Erythroblast (primary cell): ENCODE data around the gene STX4.

Experiments
- DNase-seq, 2 experiments: peaks; one replicate each; lab custom pipeline; 2025; lab: John Stamatoyannopoulos, UW
- GATA1 ChIP-seq: IDR thresholded peaks from 2 replicates; pipeline ENCODE4 v1.6.1; 2011; ENCODE audit warnings: low read depth, mild to moderate bottlenecking, control low read depth, low read length, moderate library complexity
- POLR2A ChIP-seq: IDR thresholded peaks from 2 replicates; pipeline ENCODE4 v1.6.1; 2011; ENCODE audit warnings: mild to moderate bottlenecking, low read length

STX4 gene

DNA sequence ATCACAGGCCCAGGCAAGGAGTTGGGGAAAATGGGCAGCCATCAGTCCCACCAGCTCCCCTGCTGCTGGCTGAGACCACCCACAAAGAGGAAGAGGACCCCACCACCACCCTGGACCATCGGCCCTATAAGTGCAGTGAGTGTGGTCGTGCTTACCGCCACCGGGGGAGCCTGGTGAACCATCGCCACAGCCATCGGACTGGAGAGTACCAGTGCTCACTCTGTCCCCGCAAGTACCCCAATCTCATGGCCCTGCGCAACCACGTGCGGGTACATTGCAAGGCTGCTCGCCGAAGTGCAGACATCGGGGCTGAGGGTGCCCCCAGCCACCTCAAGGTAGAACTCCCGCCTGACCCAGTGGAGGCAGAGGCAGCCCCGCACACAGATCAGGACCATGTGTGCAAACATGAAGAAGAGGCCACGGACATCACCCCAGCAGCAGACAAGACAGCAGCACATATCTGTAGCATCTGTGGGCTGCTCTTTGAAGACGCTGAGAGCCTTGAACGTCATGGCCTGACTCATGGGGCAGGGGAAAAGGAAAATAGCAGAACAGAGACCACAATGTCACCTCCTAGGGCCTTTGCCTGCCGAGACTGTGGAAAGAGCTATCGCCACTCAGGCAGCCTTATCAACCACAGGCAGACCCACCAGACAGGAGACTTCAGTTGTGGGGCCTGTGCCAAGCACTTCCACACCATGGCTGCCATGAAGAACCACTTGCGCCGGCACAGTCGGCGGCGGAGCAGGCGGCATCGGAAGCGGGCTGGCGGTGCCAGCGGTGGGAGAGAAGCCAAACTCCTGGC is 44.4 kb downstream of the STX4 start:
- peak; percentile 70 to 81 for DNase-seq
- TF ChIP-seq GATA1 (no peak), POLR2A (peak; percentile 72)

DNA sequence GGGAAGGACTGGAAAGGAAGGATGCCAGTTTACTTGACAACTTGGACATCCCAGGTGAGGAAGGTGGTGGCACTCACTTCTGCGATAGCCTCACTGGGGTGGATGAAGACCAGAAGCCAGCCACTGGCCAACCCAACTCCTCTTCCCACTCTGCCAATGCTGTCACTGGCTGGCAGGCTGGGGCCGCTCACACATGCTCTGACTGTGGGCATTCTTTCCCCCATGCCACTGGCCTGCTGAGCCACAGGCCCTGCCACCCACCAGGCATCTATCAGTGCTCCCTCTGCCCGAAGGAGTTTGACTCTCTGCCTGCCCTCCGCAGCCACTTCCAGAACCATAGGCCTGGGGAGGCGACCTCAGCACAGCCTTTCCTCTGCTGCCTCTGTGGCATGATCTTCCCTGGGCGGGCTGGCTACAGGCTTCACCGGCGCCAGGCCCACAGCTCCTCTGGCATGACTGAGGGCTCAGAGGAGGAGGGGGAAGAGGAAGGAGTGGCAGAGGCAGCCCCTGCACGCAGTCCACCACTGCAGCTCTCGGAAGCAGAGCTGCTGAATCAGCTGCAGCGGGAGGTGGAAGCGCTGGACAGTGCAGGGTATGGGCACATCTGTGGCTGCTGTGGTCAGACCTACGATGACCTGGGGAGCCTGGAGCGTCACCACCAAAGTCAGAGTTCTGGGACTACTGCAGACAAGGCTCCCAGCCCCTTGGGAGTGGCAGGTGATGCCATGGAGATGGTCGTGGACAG is 45.4 kb downstream of the STX4 start:
- DNase-seq, result no peak

DNA sequence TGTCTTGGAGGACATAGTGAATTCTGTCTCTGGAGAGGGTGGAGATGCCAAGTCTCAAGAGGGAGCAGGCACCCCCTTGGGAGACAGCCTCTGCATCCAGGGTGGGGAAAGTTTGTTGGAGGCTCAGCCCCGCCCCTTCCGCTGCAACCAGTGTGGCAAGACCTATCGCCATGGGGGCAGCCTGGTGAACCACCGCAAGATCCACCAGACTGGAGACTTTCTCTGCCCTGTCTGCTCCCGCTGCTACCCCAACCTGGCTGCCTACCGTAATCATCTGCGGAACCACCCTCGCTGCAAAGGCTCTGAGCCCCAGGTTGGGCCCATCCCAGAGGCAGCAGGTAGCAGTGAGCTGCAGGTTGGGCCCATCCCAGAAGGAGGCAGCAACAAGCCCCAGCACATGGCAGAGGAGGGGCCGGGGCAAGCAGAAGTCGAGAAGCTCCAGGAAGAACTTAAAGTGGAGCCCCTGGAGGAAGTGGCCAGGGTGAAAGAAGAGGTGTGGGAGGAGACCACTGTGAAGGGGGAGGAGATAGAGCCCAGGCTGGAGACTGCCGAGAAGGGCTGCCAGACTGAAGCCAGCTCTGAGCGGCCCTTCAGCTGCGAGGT is 46.1 kb downstream of the STX4 start:
- TF ChIP-seq GATA1 (no peak), POLR2A (no peak)
- no peak for DNase-seq

More for the DNA sequence above, 45.4 kb downstream of the STX4 start:
- no peak for TF ChIP-seq POLR2A
- TF ChIP-seq GATA1, result no peak

DNA sequence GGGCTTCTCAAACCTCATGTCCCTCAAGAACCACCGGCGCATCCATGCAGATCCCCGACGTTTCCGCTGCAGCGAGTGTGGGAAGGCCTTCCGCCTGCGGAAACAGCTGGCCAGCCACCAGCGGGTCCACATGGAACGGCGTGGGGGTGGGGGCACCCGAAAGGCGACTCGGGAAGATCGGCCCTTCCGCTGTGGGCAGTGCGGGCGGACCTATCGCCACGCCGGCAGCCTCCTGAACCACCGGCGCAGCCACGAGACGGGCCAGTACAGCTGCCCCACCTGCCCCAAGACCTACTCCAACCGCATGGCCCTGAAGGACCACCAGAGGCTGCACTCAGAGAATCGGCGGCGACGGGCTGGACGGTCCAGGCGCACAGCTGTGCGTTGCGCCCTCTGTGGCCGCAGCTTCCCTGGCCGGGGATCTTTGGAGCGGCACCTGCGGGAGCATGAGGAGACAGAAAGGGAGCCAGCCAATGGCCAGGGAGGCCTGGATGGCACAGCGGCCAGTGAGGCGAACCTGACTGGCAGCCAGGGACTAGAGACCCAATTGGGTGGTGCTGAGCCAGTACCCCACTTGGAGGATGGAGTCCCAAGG is 46.8 kb downstream of the STX4 start:
- DNase-seq, result no peak
- TF ChIP-seq POLR2A, result no peak
- no peak for TF ChIP-seq GATA1

DNA sequence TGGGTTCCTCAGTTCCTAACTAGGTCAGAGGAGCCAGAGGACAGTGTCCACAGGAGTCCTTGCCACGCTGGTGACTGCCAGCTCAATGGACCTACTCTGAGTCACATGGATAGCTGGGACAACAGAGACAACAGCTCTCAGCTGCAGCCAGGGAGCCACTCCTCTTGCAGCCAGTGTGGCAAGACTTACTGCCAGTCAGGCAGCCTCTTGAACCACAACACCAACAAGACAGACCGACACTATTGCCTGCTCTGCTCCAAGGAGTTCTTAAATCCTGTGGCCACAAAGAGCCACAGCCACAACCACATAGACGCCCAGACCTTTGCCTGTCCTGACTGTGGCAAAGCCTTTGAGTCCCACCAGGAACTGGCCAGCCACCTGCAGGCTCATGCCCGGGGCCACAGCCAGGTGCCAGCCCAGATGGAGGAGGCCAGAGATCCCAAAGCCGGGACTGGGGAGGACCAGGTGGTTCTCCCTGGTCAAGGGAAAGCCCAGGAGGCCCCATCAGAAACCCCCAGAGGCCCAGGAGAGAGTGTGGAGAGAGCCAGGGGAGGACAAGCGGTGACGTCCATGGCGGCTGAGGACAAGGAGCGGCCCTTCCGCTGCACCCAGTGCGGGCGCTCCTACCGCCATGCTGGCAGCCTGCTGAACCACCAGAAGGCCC is 47.5 kb downstream of the STX4 start:
- TF ChIP-seq GATA1 (no peak), POLR2A (no peak)
- no peak for DNase-seq

DNA sequence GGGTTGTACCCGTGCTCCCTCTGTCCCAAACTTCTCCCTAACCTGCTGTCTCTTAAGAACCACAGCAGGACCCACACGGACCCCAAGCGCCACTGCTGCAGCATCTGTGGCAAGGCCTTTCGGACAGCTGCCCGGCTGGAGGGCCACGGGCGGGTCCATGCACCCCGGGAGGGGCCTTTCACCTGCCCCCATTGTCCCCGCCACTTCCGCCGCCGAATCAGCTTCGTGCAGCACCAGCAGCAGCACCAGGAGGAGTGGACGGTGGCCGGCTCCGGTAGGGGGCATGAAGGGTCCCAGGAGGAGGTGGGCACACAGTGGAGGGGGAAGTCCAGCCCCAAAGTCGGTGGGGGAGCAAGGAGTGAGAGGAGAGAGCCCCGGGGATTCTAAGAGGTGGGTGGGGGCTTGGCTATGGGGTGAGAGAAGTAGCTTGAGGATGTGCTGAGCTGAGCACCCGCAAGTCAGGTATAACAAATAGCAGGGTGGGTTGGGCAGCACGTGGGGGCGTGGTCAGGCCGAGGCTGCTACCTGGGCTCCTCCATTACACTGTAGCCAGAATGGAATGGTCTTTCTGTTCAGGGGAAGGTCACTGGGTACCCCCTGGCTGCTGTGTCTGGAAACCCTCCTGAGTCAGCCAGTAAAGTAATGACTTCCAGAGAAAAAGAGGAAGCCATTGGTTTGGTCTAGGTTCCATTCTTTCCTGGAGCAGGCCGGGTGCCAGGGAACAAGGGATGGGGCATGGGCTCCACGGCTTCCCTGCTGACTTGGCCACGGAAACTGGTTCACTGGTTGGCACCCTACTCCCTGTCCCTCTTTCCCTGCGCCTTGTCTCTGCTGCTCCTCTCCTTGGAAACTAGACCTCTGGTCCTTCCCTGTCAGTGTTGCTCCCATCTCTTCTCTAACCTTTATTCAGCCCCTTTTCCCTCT is 48.3 kb downstream of the STX4 start:
- DNase-seq, result no peak
- TF ChIP-seq GATA1 (no peak), POLR2A (no peak)

DNA sequence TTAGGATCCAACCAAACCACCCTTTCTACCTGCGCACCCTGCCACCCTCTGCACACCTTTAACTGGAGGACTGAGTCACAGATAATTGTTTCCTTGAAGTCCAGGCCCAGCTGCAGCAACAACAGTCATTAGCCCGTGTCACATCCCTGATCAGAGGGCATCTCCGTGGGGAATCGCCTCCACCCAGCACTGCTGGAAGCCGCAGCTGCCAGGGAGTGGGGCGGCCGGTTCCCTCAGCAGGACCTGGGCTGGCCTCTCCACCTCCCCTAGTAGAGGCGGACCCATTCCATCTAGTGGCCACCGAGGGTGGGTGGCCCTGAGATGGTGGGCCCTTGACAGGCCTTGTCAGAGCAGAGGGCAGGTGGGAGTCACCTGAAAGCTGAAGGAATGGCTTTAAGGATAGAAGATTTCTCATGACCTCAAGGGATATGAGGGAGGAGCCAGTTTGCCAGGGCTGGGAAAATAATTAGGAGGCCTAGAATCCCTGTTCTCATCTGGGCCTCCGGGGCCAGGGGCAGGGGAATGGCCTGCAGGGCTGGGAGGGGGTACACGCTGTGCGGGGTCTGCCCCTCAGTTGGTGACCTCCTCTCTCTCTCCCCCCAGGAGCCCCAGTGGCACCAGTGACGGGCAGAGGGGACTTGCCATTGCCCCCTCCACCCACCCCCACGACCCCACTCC is 49.1 kb downstream of the STX4 start:
- DNase-seq, result no peak
- no peak for TF ChIP-seq POLR2A
- TF ChIP-seq GATA1, result no peak

DNA sequence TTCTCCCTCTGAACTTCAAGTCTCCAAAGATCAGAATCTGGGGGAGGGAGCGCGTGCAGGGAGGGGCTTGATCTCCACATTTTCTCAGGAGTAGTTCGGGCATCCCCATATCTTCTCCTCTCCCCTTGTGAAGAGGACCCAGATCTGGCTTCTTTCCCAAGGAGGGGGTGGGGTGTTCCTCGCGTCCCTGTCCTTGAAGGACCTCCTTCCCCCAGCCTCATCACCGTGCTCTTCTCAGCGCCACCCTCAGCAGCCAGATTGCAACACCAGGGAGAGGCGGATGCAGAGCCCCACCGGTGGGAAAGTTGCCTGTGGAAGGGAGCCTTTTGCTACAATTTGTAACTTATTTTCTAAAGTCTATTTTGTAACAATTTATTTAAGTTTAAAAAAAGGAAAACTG is 49.7 kb downstream of the STX4 start:
- TF ChIP-seq GATA1 (no peak), POLR2A (no peak)
- no peak for DNase-seq

DNA sequence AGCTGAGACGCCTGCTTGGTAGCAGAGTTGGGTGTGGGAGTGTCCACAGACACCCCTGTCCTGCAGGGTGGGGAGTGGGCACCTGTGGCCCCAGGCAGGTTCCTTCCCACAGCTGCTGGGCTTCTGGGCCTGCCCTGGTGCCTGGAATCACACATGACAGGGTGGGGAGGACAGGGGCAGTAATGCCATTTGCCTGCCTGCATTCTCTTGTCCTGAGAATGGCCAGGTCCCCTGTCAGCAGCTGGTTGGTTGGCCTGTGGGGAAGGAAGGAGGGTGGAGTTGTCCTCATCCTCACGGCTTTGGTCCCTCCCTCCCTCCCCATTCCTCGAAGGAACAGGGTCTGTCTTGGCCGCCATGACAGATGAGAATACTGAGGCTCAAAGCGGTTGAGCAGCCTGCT is 50.2 kb downstream of the STX4 start:
- TF ChIP-seq POLR2A (no peak), GATA1 (no peak)
- DNase-seq, result no peak

DNA sequence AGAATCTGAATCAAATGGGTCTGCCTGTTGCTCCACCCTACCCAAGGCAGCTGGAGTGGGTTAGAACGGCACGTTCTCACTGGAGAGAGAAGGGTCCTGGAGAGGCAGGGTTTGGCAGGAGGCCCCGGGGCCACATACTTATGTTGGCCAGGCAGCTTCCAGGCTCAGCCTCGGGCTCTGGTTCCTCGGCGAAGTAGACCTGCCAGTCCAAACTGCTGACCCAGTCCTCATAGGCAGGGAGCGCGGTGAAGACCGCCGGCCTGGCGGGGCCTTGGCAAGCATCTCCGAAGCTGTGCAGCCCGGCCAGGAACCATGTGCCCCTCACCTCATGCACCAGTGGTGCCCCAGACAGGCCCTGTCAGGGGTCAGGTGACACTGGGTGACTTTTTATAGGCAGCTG is 50.6 kb downstream of the STX4 start:
- DNase-seq, result no peak
- TF ChIP-seq POLR2A (no peak), GATA1 (no peak)

DNA sequence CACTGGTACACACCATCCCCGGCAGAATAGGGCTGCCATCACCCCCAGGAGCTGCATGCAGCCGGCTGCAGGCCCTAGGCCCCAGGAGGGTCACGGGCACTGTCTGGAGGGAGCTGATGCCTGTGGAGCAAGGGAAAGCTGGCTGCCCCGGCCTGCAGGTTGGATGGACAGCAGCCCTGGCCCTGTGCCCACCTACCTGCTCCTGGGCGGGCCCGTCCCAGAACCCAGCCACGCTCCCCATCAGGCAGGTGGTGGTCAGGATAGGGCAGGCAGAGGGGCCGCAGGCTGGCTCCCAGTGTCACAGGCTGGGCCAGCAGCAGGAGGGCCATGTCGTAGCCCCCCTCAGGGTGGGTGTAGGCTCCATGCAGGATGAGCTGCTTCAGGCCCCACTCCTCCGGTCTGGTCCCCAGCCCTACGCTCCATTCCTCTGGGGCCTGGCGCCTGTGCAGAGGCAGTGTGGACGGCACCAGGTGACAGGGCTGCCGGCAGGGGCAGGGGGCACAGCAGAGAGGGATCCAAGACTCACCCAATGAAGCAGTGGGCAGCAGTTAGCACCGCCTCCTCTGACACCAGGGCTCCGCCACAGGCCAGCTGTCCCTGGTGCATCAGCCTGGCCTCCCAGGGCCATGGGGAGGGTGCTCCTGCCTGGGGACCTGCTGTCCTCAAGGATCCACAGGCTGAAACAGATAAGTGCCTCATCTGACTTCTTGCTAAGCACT is 51.4 kb downstream of the STX4 start:
- DNase-seq, result no peak
- no peak for TF ChIP-seq GATA1
- peak; percentile 4 for TF ChIP-seq POLR2A

DNA sequence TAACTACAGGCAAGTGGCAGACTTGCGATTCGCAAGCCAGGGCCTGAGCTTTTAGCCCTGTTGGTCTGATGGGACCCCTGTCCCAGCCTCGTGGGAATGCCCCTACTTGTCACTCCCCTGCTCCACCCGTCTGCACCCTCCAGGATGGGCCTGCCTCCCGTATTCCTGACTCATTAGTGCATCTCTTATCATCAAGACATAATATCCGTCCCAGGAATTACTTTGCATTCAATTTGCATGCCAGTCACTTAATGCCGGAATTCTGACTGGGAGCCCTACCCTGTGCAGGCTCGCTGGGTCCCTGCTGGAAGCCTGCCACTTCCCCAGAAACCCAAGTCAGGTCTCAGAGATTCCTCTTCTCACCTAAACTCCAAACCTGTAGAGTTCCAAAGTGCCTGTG is 52.1 kb downstream of the STX4 start:
- TF ChIP-seq GATA1, result no peak
- TF ChIP-seq POLR2A, result no peak
- no peak for DNase-seq
